HG02885 (cell line): ENCODE results near the gene CD300LF.

Experiments used
- ATAC-seq: cut with Tn5 transposase; IDR thresholded peaks from one replicate; pipeline ENCODE4 v1.9.1; 2021; ENCODE audit warnings: mild to moderate bottlenecking; ENCODE audit not compliant: unreplicated experiment, poor library complexity

CD300LF gene

GRCh38 chr17:74649909-74650308 lies 62.8 kb downstream of the CD300LF start:
- no peak for ATAC-seq

- no peak for ATAC-seq
Measured at GRCh38 chr17:74647871-74648672, 64.7 kb downstream of the CD300LF start.

- ATAC-seq = no peak
Measured at GRCh38 chr17:74646231-74646630, 66.5 kb downstream of the CD300LF start.

DNA sequence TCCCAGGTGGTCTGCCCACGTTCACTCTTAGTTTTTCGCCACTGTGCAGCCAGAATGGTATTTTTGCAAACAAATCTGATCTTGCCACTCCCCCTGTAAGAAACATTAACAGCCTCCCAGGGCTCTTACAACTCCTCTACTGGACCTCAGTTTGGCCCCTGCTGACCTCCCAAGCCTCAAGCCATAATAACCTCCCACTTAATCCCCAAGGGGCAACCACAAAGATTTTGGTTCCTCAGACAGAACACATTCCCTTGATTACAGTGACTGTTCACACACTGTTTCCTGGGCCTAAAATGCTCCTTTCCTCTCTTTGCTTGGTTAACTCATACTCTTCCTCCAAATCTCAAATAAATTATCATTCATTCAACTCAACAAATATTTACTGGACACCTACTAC lies 67.7 kb downstream of the CD300LF start:
- ATAC-seq = no peak

GRCh38 chr17:74644419-74644818 lies 68.3 kb downstream of the CD300LF start:
- ATAC-seq = no peak
